ENCODE data around the gene PIK3C2A.

GRCh38 chr11:17184882-17185587 lies 22.8 kb downstream of the PIK3C2A start:
- TF ChIP-seq POLR2AphosphoS5 (IDR thresholded peaks at IDR 0.05) (no peak), CTCF (IDR thresholded peaks at IDR 0.05) (no peak), POLR2A (IDR thresholded peaks at IDR 0.05) (no peak)

Data from breast epithelium (tissue), 3 donors.